HG03135 (cell line): ENCODE results near the gene MGMT.

Source experiments
- ATAC-seq: cut with Tn5 transposase; IDR thresholded peaks from one replicate; pipeline ENCODE4 v1.9.1; 2021; ENCODE audit warnings: mild to moderate bottlenecking, moderate library complexity; ENCODE audit not compliant: unreplicated experiment

Gene MGMT

DNA sequence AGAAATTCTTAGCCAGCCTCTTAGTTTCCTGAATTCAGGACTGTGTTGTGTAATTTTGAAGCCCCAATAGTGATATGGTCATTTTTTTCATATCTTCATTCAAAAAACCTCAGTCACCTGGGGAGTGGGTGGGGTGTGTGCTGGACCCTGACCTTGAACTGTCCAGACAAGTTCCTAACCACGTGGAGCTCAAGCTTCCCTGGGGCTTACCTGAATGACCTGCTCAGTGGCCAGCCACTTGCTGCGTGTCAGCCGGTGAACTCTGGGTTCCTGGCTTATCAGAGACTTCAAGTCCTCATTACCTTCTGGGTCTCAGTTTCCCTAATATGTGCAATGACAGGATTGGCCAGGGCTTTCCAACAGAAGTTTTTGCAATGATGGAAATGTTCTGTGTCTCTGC, 27.1 kb downstream of the MGMT start:
- no peak for ATAC-seq

- ATAC-seq: no peak
Observed at GRCh38 chr10:129494740-129495139, 27.7 kb downstream of the MGMT start.

- ATAC-seq: no peak
Observed at GRCh38 chr10:129495256-129495655, 28.2 kb downstream of the MGMT start.

GRCh38 chr10:129495698-129496097, 28.7 kb downstream of the MGMT start:
- ATAC-seq: no peak

GRCh38 chr10:129497013-129497412, 30.0 kb downstream of the MGMT start:
- ATAC-seq: no peak

DNA sequence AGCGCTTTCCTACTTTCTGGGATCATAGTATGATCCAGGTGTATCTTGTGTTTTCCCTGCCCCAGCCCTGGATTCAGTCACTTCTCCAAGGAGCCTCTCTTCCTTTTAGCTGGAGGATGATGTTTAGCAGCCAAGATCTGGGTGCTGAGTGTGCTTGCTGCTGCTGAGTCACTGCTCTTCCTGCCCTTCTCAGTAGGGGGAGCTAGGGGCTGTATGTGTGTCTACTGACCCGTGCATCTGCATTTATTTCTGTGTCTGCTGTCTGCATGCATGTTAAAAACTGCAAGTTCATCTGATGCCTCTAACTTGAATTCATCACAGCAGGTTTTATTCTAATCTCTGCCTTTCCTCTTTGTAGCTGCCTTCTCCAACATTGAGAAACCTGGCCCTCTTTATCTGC, 31.6 kb downstream of the MGMT start:
- ATAC-seq: no peak

GRCh38 chr10:129500617-129501339, 33.7 kb downstream of the MGMT start:
- no peak for ATAC-seq

GRCh38 chr10:129501652-129502436, 34.8 kb downstream of the MGMT start:
- peak; percentile 93 for ATAC-seq

GRCh38 chr10:129502448-129502847, 35.4 kb downstream of the MGMT start:
- ATAC-seq: no peak

DNA sequence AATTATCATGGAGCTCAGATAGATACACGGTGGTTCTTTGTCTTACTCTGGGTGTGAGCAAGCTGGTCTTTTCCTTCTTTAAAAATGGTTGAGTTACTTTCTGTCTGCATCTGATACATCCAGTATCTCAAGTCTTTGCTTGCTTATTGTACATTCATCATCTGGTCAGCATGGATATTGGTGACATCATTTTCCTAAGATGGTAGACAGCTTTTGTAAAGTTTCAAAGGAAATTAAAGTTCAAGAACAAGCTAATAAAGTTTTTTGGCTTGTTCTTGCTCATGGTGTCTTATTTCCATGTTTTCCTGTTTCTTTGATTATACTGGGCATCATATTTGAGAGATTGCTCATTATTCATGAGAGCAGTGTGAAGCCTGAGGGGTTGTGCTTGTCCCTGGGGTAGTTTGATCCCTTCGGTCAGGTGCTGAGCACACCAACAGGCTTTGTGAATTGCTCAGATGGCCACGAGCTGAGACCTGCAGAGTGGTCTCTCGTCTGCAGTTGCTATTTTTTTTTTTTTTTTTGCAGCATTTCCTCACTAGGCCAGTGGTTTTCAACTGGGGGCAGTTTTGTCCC, 38.5 kb downstream of the MGMT start:
- no peak for ATAC-seq

DNA sequence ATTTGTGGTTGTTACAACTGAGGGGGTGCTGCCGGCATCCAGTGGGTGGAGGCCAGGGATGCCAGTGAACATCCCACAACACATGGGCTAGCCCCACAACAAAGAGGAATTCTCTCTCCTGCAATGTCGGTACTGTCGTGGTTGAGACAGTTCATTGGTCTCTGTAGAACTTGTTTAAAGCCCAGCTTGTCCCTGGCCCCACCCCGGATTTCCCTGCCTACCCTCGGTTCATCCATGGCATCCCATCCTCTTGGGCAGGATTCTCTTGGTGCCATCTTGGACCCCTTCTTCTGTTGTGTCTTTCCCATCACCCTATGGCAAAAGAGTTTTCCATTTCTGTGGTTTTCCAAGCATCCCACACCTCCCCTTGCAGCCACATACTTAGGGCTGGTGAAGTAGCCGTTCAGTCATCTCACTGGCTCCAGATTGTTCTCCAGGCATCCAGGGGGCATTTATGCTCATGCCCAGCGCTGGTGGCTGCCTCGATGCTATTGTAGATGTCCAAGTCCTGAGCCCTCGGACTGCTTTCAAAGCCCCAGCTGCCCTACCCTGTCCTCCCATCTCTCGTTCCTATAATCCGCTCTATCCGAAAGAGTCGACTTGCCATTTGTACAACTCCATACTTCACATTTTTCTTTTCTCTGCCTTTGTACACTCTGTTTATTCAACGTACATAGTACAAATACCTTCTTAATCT, 39.2 kb downstream of the MGMT start:
- no peak for ATAC-seq

DNA sequence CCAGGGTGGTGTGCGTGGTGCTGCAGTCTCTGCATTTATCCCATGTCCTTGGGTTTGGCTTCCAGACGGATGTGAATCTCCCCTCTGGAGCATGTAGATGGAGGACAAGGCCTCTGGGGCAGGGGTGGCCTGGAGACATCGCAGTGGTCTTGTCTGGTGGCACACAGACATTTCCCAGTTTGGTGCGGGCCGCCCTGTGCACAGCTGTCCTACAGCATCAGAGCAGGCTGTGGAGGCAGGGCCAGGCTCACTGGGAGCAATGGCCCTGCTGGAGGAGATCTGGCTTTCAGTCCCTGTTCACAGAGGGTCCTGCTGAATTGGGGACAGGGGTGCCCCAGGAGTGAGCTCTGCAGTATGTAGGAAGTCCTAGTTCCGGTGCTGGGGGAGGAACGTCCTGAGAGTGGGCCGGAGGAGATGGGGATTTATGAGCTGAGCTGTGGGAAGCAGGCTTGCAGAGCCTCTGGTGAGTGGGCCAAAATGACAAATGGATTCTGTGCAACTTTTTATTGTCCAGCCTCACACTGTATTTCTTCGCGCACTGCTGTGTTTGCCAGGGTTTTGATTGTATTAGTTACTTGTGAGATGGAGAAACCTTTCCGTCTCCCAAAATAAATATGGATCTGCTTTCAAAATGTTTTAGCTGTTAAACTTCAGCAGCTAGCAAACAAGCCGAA, 40.3 kb downstream of the MGMT start:
- ATAC-seq: no peak

- ATAC-seq: no peak
Observed at GRCh38 chr10:129509155-129509554, 42.1 kb downstream of the MGMT start.

DNA sequence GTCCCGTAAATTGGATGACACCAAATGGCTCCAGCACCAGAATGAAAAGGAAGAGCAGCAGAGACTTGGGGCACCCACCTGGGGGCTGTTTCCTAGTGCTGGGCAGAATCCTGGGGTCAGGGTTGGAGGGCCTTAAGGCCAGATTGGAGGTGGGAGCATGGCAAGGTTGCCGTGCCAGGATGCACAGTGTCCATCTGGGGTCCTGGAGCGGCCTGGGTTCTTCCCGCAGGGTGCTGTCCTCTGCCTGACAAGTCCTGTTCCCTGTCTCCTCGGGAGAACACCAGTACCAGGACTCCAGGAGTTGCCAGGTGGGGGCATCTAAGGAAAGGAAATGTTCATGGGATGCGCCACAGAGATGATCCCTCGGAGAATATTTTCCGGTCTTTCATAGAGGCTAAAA, 42.8 kb downstream of the MGMT start:
- no peak for ATAC-seq

GRCh38 chr10:129511086-129511485, 44.0 kb downstream of the MGMT start:
- no peak for ATAC-seq

DNA sequence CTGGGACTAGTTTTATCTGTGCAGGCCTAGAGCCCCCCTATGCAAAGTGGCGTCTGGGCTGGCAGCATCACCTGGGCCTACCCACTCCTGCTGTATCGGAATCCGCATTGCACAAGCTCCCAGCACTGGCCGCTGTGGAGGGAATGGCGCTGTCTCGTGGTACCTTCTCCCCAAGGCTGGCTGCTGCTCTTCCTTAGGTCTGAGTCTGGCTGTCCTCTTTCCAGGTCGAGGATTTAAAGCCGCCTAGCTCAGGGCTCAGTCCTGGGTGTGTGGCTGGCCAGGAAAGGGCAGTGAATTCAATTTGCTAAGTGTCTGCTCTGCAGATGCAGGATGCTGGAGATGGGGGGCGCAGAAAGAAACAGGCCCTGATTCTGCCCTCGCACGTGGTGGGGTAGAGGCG, 44.7 kb downstream of the MGMT start:
- no peak for ATAC-seq

DNA sequence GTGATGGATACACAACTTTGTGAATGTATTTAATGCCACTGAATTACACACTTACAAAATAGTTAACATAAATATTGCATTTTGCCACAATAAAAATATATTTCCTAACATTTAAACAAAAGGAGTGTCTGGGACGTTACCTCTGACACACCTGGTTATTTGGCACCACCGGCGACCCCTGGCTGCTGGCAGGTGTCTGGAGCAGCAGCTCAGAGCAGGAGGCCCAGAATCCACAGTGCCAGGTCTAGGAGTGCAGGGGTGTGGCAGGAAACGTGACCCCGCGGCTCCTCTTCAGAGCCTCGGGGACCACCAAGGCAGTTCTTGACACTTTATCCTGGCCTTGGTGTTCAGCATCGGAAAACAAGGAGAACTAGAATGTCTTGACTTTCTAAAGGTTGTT, 46.3 kb downstream of the MGMT start:
- no peak for ATAC-seq

- ATAC-seq: no peak
Observed at GRCh38 chr10:129514568-129515451, 47.8 kb downstream of the MGMT start.

- ATAC-seq: no peak
Observed at GRCh38 chr10:129516846-129517679, 50.0 kb downstream of the MGMT start.
